ENCODE data around the gene CPOX. TPM values are rescaled to one million over a fixed set of nuclear protein-coding genes. Genes with fewer than 3 reads are reported as not detected.

Gene CPOX
- total and polyA plus RNA-seq, 10 of the 15 experiments (the other 5 are each of a cell fraction or from before 2014, with no cell fraction given), result 40.7 to 72.6 (median 64.5) TPM

GRCh38 chr3:98593046-98593936 lies at the start of gene CPOX (continued):
- TF ChIP-seq ZBTB33 (IDR thresholded peaks at IDR 0.05) (no peak), MYB (IDR thresholded peaks at IDR 0.05; ENCODE audit: borderline replicate concordance, low read depth, low read length) (no peak), YY1 (IDR thresholded peaks at IDR 0.05; ENCODE audit: low read depth, low read length) (peak; percentile 81), E2F8 (IDR thresholded peaks at IDR 0.05; ENCODE audit: low read depth, partially characterized antibody) (no peak), MEF2A (IDR thresholded peaks at IDR 0.05; ENCODE audit: insufficient read depth, low read depth, low read length) (0 out of 2 replicates have a peak, but pooled peaks have one; percentile 9), NKRF (conservative IDR thresholded peaks at IDR 0.05) (peak; percentile 89), REST (IDR thresholded peaks at IDR 0.05; ENCODE audit: low read depth, low read length) (0 out of 2 replicates have a peak, but pooled peaks have one; percentile 24), HCFC1 (IDR thresholded peaks at IDR 0.05; ENCODE audit: low read length) (peak; percentile 88), RAD51 (IDR thresholded peaks at IDR 0.05) (no peak), ZBTB11 (CRISPR knock-in tag; IDR thresholded peaks at IDR 0.05) (no peak), ETV6 (conservative IDR thresholded peaks at IDR 0.05 in 1 of 2, IDR thresholded peaks at IDR 0.05 in 1 of 2; ENCODE audit: borderline replicate concordance in 1 of 2, low read depth in 1 of 2) (0 out of 4 replicates have a peak, but pooled peaks of 1 of the 2 experiments have one; percentile 15), MXI1 (IDR thresholded peaks at IDR 0.05; ENCODE audit: low read depth, low read length) (peak; percentile 46; the same call in 1 of the 2 replicates), PML (IDR thresholded peaks at IDR 0.05; ENCODE audit: low read length) (peak; percentile 84; the same call in 1 of the 2 replicates)

All from GM12878 (cell line).